Embryonic facial prominence (tissue), 1 donor: ENCODE data around the gene ACTL7B.
"Not testable (repeated sequence)": the region's sequence is repeated elsewhere in the genome, so short reads cannot be mapped to it uniquely, and the experiment has no call there.

Experiments used
- DNase-seq: peaks from one replicate; pipeline ENCODE4 v3.0.0-alpha.2; 2016; ENCODE audit errors: extremely low spot score

The ACTL7B gene

DNA sequence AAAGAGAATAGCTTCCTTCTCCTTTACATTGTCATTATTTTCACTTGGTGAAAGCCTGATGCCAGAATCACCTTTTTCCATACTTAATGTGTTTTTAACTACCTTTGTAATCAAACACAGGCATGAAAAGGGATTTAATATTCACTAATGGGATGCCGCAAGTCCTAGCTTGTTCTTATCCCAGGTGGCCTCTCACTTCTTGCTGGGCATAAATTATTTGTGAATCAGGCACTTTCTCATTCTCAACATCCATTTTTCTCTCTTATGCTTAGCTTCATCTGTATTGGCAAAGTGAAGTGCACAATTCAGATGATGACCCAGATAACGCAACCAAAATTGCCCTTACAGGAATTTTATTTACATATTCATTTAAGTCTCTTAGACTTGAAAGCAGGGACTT, 10.9 kb downstream of the ACTL7B start:
- no peak for DNase-seq

DNA sequence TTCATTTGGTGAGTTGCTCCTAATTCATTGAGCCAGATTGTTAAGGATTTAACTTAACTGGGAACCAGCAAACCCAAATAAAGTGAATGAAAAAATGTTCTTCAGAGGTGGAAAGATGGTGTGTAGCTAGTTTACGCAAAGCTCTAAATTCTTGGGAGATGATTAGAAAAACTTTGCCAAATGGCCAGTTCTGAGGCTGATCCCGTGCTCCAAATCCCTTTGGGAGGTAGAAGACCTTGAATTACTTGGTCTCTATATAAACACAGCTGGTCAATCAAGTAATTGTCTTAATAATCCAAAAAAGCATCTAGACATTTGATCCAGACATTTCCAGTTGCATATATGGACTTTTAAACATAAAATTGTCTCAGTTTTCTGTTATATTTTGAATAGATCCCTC, 11.4 kb downstream of the ACTL7B start:
- no peak for DNase-seq

DNA sequence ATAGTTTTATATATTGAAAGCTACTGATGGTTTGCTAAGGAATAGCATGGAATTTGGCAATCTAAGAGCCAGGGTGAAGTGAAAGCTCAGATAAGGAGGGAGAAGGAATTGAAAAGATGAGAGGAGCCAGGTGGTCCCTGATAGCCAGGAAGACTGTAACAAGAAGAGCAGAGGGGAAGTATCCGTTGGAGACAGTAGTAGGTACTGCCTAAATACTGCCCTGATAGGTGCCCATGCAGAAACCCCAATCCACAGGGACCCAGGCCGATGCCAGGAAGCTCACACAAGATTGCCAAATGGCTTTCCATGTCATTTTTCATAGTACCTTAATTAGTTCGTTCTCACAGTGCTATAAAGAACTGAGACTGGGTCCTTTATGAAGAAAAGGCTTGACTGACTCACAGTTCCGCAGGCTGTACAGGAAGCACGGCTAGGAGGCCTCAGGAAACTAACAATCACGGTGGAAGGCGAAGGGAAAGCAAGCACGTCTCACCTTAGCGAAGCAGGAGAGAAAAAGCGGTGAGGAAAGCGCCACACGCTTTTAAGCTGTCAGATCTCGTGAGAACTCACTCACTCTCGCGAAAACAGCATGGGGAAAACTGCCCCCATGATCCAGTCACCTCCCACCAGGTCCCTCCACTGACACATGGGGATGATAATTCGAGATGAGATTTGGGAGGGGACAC, 13.0 kb downstream of the ACTL7B start:
- no peak for DNase-seq

DNA sequence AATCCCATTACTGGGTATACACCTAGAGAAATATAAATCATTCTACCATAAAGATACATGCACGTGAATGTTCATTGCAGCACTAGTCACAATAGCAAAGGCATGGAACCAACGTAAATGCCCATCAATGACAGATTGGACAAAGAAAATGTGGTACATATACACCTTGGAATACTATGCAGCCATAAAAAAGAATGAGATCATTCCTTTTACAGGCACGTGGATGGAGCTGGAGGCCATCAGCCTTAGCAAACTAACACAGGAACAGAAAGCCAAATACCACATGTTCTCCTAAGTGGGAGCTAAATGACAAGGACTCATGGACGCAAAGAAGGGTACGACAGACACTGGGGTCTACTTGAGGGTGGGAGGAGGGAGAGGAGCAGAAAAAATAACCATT, 16.2 kb downstream of the ACTL7B start:
- DNase-seq: not testable (repeated sequence)

DNA sequence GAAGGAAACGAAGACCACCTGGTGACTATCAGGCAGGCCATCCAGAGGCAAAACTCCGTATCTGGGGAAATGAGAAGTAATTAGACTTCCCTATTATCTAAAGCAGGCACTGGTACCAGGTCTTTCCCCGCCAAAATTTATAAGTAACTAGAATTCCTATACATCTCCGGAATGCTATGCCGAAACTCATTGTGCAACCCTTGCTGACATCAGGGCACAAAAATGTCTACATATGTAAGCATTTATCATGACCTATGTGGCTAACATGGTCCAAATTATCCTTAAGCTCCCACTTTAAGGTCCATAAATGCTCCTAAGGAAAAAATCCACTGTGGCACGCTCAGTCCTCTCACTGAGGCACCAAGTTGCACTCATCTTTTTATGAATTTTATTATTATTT, 17.8 kb downstream of the ACTL7B start:
- no peak for DNase-seq

DNA sequence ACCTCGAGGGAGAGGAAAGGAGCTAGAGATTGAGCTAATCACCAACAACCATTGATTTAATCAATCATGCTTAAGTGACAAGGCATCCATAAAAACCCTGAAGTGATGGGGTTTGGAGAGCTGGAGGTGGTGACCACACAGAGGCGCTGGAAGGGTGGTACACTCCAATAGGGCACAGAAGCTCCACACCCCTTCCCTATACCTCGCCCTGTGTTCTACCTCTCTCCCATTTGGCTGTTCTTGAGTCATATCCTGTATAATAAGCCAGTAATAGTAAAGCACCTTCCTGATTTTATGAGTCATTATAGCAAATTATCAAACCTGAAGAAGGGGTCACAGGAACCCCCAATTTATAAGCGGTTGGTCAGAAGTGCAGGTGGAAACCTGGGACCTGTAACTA, 18.3 kb downstream of the ACTL7B start:
- DNase-seq: no peak

DNA sequence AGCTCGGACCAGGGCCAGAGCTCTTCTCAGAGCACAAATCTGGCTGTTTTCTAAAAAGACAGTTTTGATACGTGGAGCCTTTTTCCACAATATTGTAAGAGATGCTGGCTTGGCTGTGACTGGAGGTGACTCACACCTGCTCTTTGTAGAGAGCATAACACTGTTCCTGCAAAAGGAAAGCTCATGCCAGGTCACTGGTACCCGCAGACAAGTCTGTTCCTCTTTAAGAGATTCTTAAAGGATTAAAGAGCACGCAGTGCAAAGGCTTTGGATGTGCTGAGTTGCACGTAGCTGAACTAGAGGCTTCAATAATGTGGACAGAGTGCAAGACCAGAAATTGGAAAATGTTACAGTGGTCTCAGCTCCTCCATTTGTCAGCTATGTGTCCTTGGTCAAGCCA, 19.0 kb downstream of the ACTL7B start:
- DNase-seq: no peak

DNA sequence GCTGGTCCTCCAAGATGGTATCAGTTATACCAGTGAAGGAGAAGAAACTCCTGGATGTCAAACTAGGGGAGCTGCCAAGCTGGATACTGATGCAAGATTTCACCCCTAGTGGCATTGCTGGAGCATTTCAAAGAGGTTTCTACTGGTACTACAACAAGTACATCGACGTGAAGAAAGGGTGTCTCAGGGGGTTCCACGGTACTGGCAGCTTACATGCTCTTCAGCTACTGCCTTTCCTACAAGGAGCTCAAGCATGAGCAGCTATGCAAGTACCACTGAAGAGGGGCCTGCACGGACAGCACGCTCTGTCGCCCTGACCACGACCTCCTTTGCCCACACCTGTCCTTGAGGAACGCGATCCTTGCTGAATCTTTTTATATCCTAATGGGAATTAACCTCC, 19.5 kb downstream of the ACTL7B start:
- no peak for DNase-seq

DNA sequence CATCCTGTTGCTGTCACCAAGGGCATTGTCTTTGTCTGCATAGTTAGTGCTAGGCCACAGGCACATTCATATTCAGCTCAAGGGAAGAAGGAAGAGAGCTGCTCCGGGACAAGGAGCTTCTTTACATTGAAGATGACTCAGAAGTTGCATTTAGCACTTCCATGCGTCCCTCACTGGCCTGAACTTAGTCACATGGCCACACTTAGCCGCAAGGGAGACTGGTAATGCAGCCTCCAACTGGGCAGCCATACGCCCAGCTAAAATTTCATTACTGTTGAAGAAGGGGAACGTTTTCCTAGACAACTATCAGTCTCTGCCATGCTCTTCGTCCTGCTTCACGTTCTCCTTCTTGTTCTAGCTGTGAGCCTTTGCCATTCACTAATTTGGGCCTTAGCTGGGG, 20.0 kb downstream of the ACTL7B start:
- DNase-seq: no peak

DNA sequence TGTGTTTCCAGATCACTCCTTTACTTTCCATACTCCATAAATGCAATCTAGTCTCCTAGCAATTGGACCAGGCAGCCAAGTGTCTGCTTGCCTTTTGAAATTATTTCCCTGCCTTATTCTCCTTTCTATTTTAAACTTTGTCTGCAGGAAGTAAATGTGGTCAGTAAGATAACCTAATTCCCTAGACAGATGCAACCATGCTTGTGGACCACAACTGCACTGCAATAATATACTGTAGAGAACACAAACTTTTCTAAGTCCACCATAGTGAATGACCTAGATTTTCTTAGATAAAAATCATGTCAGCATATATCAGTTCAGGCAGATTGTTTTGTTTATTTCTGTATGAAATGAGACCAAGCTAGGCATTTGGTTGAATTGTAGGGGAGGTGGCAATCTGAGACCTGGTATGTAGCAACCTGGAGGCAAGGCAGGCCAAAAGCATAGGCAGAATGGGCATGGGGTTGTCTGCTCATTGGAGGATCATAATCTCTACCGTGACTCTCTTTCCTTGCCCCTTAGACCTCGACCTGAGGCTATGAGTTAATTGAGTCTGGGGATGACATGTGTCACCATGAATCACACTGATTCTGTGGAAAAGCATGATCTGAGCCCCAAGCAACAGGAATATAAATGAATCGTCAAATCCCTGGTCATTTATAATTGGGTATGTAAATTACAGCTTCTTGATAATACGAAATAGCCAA, 20.7 kb downstream of the ACTL7B start:
- DNase-seq: no peak

DNA sequence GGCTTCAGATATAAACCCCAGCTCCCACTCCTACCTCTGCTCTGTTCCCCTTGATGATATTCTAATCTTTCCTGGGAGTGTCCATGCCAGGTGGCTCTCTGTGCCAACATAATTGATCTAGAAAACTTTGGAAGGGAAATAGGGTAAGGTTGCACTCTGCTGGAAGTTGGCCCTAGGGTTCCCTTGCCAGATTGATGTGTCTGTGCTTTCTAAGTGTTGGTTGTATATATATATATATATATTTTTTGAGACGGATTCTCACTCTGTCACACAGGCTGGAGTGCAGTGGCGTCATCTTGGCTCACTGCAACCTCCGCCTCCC, 23.6 kb downstream of the ACTL7B start:
- DNase-seq: no peak

DNA sequence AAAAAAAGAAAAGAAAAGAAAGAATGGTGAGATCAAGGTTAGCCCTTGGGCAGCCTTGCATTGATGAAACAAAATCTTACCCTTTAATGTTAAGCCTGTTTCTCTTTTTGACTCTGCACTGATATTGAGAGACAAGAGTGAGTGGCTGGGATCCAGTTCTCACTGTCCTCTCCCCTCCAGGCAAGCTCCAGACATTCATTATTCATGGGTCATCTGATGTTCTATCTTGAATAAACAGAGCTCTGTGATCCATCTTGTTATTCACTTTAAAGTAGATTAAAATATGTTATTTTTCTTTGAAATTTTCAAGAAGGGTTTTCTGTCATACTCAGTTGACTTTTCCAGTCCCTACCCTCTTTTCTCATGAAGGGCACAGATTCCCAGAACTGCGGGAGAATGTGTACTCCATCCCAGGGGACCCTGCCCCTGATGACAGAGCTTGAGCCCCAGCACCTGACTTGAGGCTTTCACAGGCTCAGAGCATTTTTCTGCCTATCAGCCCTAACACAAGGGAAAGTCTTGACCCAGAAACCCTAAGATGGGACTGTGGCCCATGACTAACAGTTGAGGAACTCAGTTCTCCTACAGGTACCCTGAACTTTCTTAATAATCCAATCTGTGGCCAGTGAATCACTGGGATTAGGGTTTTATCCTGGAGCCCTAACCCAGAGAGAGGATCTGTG, 24.1 kb downstream of the ACTL7B start:
- DNase-seq: no peak

DNA sequence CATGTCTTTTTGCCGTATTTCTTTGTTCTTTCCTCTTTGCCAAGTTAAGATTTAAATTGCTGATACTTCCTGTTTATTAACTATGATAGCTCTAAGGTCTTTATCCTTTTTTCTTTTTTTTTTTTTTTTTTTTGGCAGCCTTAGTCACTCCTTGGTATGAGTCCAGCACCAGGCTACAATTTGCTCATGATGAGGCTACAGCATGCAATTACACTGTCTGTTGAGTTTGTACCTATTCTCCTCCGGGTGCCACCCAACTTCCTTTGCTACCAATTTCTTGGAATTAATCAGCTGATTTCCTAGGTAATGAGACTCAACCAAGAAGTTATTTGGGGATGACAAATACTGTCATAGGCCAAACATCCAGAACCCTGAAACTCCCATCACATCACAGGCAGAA, 25.5 kb downstream of the ACTL7B start:
- DNase-seq: no peak

DNA sequence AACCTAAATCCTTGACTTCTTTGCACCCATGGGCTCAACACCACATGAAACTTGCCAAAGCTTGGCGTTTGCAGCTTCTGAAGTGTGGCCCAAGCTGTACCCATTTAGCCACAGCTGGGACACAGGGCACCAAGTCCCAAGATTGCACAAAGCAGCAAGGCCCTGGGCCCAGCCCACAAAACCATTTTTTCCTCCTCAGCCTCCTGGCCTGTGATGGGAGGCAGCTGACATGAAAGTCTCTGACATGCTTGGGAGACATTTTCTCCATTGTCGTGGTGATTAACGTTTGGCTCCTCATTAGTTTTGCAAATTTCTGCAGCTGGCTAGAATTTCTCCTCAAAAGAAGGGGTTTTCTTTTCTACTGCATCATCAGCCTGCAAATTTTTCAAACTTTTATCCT, 32.0 kb downstream of the ACTL7B start:
- DNase-seq: no peak

DNA sequence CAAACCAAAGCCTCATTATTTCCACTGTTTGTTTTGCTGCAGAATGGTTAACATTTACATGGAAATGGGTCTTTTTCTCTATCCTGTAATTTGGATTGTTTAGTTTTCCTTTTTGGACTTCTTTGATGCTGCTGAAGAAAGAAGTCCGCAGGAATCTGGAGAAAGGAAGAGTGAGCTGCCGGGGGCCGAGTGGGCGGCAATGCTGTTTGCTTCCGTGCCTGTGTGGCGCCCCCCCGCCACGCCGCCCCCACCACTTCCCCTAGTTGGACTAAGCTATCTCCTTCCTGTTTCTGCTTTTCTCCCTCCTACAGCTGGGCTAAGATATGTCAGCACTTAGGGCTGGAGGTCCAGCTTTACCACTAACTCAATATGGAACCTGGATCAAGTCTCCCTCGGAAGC, 39.7 kb downstream of the ACTL7B start:
- DNase-seq: no peak

DNA sequence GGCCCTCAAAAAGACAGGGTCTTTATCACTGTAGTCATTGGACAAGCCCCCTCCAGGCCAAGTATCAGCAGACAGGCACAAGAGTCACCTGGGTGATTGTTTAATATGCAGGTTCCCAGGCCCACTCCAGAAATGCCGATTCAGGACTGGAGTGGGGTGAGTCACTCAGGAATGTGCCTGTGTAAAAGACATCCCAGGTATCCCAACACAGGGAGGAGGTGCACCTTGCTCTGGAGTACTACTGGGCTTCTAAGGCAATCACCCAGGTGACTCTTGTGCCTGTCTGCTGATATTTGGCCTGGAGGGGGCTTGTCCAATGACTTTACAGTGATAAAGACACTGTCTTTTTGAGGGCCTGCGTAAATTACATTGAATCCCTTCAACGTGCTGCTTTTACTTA, 40.6 kb downstream of the ACTL7B start:
- no peak for DNase-seq

DNA sequence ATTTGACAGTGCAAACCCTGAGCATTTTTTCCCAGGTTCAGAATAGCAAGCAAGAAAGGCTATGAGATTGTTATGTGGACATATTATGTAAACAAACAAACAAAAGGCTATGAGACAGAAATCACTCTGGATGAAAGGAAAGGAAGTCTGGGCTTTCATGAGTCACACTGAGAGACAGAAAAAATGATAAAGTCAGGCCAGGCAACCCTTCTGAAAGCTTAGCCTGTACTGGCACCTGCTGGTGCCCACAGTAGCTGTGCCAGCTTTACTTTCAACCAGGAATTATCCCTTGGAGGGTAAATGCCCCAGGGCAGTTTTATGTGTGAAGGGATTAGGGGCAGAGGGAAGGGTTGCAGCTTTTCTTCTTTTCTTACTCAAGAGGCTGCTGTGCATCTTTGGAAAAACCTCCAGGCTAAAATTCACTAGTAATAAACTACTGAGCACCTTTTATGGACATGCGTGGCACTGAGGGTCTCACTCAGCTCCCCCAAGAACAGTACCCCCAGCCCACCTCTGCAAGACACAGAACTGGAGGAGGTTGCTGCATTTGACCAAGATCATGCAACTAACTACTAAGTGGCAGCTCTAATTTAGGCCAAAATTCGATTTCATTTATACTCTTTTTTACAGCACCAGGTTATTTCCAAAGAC, 41.7 kb downstream of the ACTL7B start:
- DNase-seq: no peak

DNA sequence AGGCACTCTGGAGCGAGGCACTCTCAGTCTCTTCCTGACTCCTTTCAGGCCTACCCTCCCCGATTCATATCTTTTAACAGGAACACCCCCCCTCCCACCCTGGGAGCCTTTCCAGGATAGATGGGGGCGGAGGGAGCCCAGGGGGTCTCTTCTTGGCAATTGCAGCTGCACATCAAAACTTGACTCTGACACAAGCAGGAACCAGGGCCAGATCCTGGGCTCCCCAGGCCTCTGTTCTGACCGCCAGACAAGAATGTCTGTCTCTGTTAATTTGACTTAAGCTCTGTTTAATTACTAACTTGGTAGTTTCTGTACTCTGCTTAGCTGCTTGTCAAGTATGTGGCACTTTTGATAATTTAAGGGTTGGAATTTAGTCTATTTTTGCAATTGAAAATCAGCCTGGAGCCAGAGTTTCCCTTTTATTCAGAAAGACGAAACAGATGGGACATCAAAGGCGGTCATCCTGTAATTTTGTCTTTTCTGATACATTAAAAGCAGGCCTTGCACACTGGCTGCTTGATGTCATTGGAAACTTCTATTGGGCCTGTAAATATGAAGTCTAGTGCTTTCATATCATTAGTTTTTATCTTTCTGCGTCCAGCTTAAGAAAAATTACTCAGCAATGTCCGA, 43.3 kb downstream of the ACTL7B start:
- peak; percentile 55 for DNase-seq

DNA sequence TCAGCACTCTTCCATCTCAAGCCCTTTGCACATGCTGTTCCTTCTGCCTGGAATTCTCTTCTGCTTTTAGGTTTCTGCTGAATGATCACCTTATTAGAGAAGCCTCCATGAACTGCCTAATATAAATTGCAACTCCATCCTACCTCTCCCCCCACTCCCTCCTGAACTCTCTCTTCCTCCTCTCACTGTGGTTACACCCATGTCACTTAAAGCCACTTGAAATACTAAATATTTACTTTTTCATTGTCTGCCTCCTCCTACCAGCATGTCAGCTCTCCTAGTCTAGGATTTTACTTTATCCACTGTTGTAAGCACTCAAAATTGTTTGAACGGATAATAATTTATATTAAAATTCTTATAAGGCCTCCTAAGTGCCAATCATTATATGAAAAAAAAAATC, 43.8 kb downstream of the ACTL7B start:
- no peak for DNase-seq

DNA sequence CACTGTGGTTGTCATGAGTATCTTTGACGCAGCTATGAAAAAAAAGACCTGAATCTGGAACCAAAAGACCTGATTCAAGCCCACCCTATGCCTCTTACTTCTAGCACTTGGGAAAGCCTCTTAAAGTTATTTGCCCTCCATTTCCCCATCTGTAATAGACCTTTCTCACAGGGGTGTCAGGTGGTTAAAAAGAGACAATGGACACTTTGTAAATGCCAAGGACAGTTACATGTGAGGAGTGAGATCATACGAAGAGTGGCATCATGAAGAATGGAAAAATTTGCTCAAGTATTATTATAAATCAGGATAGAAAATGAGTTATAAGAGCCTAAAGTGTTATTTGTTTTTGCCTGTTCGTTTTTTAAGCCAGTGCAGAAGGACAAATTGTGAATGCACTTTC, 46.5 kb downstream of the ACTL7B start:
- DNase-seq: no peak
